Body of pancreas (tissue), 4 donors: ENCODE data around the gene RIPOR2. TPM values are rescaled to one million over a fixed set of nuclear protein-coding genes. Genes with fewer than 3 reads are reported as not detected.

Experiments
- ATAC-seq: fragments of 150-250 bp; one replicate; pipeline ENCODE4 v1.9.1; 2016
- DNase-seq, 4 donors: peaks; one replicate each; pipeline ENCODE4 v3.0.0-alpha.2; 2019
- H3K27ac ChIP-seq, 4 donors: fragments of 200-600 bp; sonication (generic); 1 replicate in 3 of 4; 2 replicates in 1 of 4; pipeline versions ENCODE4 v1.5.1 to v1.6.1; 2016 to 2019; ENCODE audit warnings: mild to moderate bottlenecking in 1 of 4, mixed read lengths in 1 of 4, moderate library complexity in 1 of 4
- H3K27me3 ChIP-seq, 2 donors: fragments of 200-600 bp; sonication (generic); one replicate each; pipeline ENCODE4 v1.6.0; 2016; ENCODE audit warnings: mild to moderate bottlenecking in 1 of 2
- H3K36me3 ChIP-seq, 2 donors: fragments of 200-600 bp; sonication (generic); replicated peaks in 1 of 2; 2 replicates each; pipeline ENCODE4 v1.5.1; 2016; ENCODE audit warnings: low read depth in 2 of 2; ENCODE audit not compliant: insufficient read depth in 1 of 2
- H3K4me1 ChIP-seq: fragments of 200-600 bp; sonication (generic); one replicate; pipeline ENCODE4 v1.6.0; 2016
- H3K4me3 ChIP-seq, 2 donors: fragments of 200-600 bp; sonication (generic); 1 replicate in 1 of 2; 2 replicates in 1 of 2; pipeline ENCODE4 v1.5.1; 2016 to 2019
- H3K9me3 ChIP-seq, 3 donors: fragments of 200-600 bp; sonication (generic); 1 replicate in 2 of 3; 2 replicates in 1 of 3; pipeline ENCODE4 v1.5.1; 2016
- CTCF ChIP-seq, 7 experiments: fragments of 450-650 bp in 4 of 7; fragments of 200-600 bp in 3 of 7; sonication (generic) in 3 of 7; IDR thresholded peaks; one replicate each; pipeline ENCODE4 v1.5.1; 2016 to 2019; ENCODE audit warnings: antibody characterized with exemption in 7 of 7
- POLR2A ChIP-seq, 3 donors: fragments of 450-650 bp; IDR thresholded peaks; one replicate each; pipeline ENCODE4 v1.6.1; 2016; ENCODE audit warnings: antibody characterized with exemption in 3 of 3, mild to moderate bottlenecking in 2 of 3
- WGBS, 2 donors: methylation state at CpG; one replicate each; pipeline ENCODE4 v1.1.5; 2017; 5-methylcytosine and 5-hydroxymethylcytosine counted together
- intact Hi-C: fragments of 100-400 bp; cut with DNase I; formaldehyde crosslinking; loops from one replicate; pipeline ENCODE4 v1.15.1; 2023
- total RNA-seq, 2 donors: library from RNA; depleted of rRNA; stranded (reverse); fragments of >200 nt; gene quantifications; one replicate each; pipeline ENCODE4 v1.1.0, GENCODE V29; 2016

Gene RIPOR2
- total RNA-seq, 2 donors from 2014 or later = 1.3 to 1.6 TPM

GRCh38 chr6:24836109-24836508 is 99.7 kb downstream of the RIPOR2 start:
- intact Hi-C loops = no loop called here
- Histone ChIP-seq H3K4me3 (no peak overlapping the region), H3K9me3 (no peaks in the 10 kb centered on the region), H3K27ac (no peak overlapping the region), H3K4me1 (peaks cover 22% of the 10 kb centered on the region), H3K36me3 (no peaks in the 10 kb centered on the region), H3K27me3 (no peaks in the 10 kb centered on the region)
- no peak for DNase-seq
- TF ChIP-seq CTCF (IDR thresholded peaks at IDR 0.05) (no peak), POLR2A (IDR thresholded peaks at IDR 0.05) (no peak)
- 31 to 51% methylated on average over 2 of the region's 2 CpGs for WGBS, 2 donors
- ATAC-seq = no peak

DNA sequence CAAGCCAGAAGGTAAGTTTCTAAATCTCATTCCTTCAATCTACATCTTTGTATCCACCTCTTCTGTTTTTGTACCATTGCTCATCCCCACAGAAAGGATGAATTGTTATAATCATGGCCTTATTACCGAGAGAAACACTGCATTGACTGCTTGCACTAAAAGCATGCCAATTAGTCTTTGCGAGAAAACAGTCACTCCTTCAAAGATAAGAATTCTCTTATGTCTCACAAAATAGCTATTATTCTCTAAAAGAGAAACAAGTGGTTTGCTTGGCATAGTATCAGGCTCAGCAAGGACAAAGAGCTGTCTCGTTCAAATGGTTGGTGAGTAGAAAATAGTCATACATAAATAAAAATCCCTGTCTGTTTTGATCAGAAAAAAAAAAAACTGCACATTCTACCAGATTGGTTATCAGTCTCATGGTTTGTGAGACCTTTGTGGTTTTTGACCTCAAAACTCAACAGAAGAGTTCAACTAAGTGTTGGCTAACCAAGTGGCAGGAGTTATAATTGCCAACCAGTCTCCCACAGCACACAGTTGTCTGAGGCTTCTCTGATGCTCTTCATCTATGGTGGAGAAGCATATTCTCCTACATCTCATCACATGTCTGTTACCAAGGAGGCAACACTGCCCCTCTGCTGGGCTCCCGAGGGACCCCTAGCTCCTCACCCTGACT is 101.9 kb downstream of the RIPOR2 start:
- H3K9me3 ChIP-seq = no peaks in the 10 kb centered on the region
- H3K36me3 ChIP-seq = no peaks in the 10 kb centered on the region
- H3K4me1 ChIP-seq = peaks cover 26% of the 10 kb centered on the region
- H3K4me3 ChIP-seq = no peak overlapping the region
- TF ChIP-seq CTCF (IDR thresholded peaks at IDR 0.05) (no peak), POLR2A (IDR thresholded peaks at IDR 0.05) (no peak)
- WGBS, 2 donors = 84% methylated on average over 4 of the region's 4 CpGs
- no peak overlapping the region for H3K27ac ChIP-seq
- H3K27me3 ChIP-seq = no peaks in the 10 kb centered on the region
- intact Hi-C loops = no loop called here
- DNase-seq (no peak), ATAC-seq (no peak)

GRCh38 chr6:24832794-24833193 is 103.0 kb downstream of the RIPOR2 start:
- no peak for ATAC-seq
- no peak for DNase-seq
- Histone ChIP-seq H3K36me3 (no peaks in the 10 kb centered on the region), H3K27me3 (no peaks in the 10 kb centered on the region), H3K4me3 (no peak overlapping the region), H3K27ac (no peak overlapping the region), H3K4me1 (peaks cover 28% of the 10 kb centered on the region), H3K9me3 (no peaks in the 10 kb centered on the region)
- intact Hi-C loops = no loop called here
- 94 to 100% methylated on average over 1 of the region's 1 CpG for WGBS, 2 donors
- TF ChIP-seq POLR2A (IDR thresholded peaks at IDR 0.05) (no peak), CTCF (IDR thresholded peaks at IDR 0.05) (no peak)

- H3K27me3 ChIP-seq = no peaks in the 10 kb centered on the region
- no peak for ATAC-seq
- WGBS, 2 donors = 81 to 82% methylated on average over 10 of the region's 10 CpGs
These were observed 103.7 kb downstream of the RIPOR2 start for GRCh38 chr6:24831771-24832716.

More at GRCh38 chr6:24831771-24832716, 103.7 kb downstream of the RIPOR2 start:
- no peak for TF ChIP-seq POLR2A (IDR thresholded peaks at IDR 0.05)
- TF ChIP-seq CTCF (IDR thresholded peaks at IDR 0.05) = no peak
- Histone ChIP-seq H3K4me1 (peaks cover 35% of the 10 kb centered on the region), H3K27ac (no peak overlapping the region), H3K36me3 (no peaks in the 10 kb centered on the region), H3K4me3 (no peak overlapping the region), H3K9me3 (no peaks in the 10 kb centered on the region)
- DNase-seq = no peak
- intact Hi-C loops = no loop called here
